OCI-LY1 (cell line): ENCODE results near the gene VLDLR.

Experiments
- EZH2 ChIP-seq: fragments of 200-600 bp; sonication (generic), shearing (Covaris generic); IDR thresholded peaks from 2 replicates; pipeline ENCODE4 v1.8.0; 2017; ENCODE audit warnings: borderline replicate concordance, mixed run types, mild to moderate bottlenecking, antibody characterized with exemption, low read length, moderate library complexity, mixed read lengths
- TF ChIP-seq, protein P1 (sequence below): fragments of 200-600 bp; sonication (generic), shearing (Covaris generic); IDR thresholded peaks from 2 replicates; pipeline ENCODE4 v1.5.1; 2017; ENCODE audit warnings: mild to moderate bottlenecking, antibody characterized with exemption, low read length, moderate library complexity, mixed read lengths

GRCh38 chr9:2645569-2645968, 24.0 kb downstream of the VLDLR start:
- no peak for TF ChIP-seq EZH2
- TF ChIP-seq, protein P1, sequence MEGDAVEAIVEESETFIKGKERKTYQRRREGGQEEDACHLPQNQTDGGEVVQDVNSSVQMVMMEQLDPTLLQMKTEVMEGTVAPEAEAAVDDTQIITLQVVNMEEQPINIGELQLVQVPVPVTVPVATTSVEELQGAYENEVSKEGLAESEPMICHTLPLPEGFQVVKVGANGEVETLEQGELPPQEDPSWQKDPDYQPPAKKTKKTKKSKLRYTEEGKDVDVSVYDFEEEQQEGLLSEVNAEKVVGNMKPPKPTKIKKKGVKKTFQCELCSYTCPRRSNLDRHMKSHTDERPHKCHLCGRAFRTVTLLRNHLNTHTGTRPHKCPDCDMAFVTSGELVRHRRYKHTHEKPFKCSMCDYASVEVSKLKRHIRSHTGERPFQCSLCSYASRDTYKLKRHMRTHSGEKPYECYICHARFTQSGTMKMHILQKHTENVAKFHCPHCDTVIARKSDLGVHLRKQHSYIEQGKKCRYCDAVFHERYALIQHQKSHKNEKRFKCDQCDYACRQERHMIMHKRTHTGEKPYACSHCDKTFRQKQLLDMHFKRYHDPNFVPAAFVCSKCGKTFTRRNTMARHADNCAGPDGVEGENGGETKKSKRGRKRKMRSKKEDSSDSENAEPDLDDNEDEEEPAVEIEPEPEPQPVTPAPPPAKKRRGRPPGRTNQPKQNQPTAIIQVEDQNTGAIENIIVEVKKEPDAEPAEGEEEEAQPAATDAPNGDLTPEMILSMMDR: no peak
